Ectodermal cell (in vitro differentiated cells): ENCODE results near the gene SNRPD3.
"Not testable (repeated sequence)": the region's sequence is repeated elsewhere in the genome, so short reads cannot be mapped to it uniquely, and the experiment has no call there.

Source experiments
- H3K27ac ChIP-seq: 2 replicates; pipeline ENCODE4 v1.7.0; 2013; ENCODE audit warnings: mild to moderate bottlenecking, low read depth, low read length; ENCODE audit not compliant: insufficient read depth, poor library complexity, severe bottlenecking
- H3K27me3 ChIP-seq: 2 replicates; pipeline ENCODE4 v1.7.0; 2013; ENCODE audit warnings: mild to moderate bottlenecking, low read length; ENCODE audit not compliant: insufficient read depth, control insufficient read depth, poor library complexity, severe bottlenecking
- H3K36me3 ChIP-seq: one replicate; pipeline ENCODE4 v1.7.0; 2013; ENCODE audit warnings: low read length; ENCODE audit not compliant: control insufficient read depth, insufficient read depth
- H3K4me1 ChIP-seq: one replicate; pipeline ENCODE4 v1.7.0; 2013; ENCODE audit warnings: low read length; ENCODE audit not compliant: control insufficient read depth, insufficient read depth
- H3K4me3 ChIP-seq: 2 replicates; pipeline ENCODE4 v1.7.0; 2013; ENCODE audit warnings: low read depth, low read length, control low read depth; ENCODE audit not compliant: insufficient read depth
- H3K9me3 ChIP-seq: 2 replicates; pipeline ENCODE4 v1.7.0; 2013; ENCODE audit warnings: mild to moderate bottlenecking, low read length, moderate library complexity; ENCODE audit not compliant: control insufficient read depth
- WGBS, 2 experiments: methylation state at CpG; one replicate each; pipeline ENCODE4 v1.1.7; 2013; ENCODE audit warnings: missing lambda C conversion rate in 2 of 2; 5-methylcytosine and 5-hydroxymethylcytosine counted together

The SNRPD3 gene

DNA sequence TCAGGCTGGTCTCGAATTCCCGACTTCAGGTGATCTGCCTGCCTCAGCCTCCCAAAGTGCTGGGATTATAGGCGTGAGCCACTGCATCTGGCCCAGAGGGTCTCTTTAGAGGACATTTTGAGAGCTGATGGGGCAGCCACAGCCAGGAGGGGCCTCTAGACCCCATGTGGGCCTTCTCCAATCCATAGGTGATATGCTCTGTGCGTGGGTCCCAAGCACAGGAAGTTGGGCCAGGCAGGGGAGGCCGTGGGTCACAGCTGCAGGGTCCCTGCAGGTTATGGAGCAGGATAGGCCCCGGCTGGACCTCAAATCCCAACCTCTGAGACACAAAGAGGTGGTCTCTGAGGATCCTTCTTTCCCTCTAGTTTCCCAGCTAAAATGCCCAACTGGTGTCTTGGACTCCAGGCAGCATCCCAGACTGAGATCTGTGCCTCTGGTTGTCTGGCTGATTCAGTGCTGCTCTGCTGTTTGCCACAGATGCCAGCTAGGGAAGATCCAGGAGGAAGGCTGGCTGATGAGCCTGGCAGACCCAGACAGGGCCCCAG lies 35.6 kb downstream of the SNRPD3 start:
- Histone ChIP-seq H3K9me3 (no peaks in the 10 kb centered on the region), H3K4me3 (no peak overlapping the region), H3K27ac (no peak overlapping the region), H3K27me3 (no peaks in the 10 kb centered on the region), H3K4me1 (peaks cover 16% of the 10 kb centered on the region), H3K36me3 (no peaks in the 10 kb centered on the region)
- 89 to 92% methylated on average over 6 of the region's 6 CpGs for WGBS, 2 experiments

DNA sequence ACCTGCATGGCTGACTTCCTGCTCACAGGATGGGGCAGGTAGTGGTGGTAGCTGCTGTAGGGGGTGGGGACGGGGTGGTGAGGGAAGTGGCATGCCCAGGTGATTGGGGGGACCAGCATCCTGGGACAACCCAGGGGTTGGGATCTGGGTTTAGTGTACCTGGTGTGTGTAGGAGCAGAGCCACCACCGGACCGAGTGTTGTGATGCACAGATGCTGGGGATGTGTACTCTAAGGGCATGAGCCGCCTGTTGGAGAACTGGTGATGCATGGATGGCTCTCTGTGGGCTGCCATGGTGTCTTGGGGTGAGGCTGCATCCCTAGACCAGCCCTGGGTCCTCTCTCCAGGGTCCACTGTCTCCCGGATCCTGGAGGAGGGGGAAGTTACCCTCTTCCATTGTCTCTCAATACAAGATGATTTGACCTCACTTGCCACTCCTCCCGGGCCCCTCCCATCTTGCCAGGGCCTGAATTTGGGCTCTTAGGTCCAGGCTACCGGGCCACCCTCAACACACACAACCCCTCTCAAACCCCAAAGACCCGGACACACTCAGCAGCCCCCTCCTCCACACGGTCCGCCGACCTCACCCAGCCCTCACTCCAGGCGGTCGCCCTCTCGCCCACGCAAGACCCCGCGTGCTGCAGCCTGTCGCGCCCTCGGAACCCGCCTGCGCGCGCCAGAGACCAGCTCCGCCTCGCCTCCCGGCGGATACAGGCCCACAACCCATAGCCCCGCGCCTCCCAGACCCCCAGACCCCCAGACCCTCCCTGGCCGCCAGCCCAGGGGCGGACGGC lies 36.5 kb downstream of the SNRPD3 start:
- no peaks in the 10 kb centered on the region for H3K36me3 ChIP-seq
- H3K27me3 ChIP-seq, result no peaks in the 10 kb centered on the region
- 11 to 12% methylated on average over 33 of the region's 33 CpGs for WGBS, 2 experiments
- H3K9me3 ChIP-seq, result no peaks in the 10 kb centered on the region
- peak overlapping the region; percentile 66 for H3K4me3 ChIP-seq
- peaks cover 16% of the 10 kb centered on the region for H3K4me1 ChIP-seq
- no peak overlapping the region for H3K27ac ChIP-seq

DNA sequence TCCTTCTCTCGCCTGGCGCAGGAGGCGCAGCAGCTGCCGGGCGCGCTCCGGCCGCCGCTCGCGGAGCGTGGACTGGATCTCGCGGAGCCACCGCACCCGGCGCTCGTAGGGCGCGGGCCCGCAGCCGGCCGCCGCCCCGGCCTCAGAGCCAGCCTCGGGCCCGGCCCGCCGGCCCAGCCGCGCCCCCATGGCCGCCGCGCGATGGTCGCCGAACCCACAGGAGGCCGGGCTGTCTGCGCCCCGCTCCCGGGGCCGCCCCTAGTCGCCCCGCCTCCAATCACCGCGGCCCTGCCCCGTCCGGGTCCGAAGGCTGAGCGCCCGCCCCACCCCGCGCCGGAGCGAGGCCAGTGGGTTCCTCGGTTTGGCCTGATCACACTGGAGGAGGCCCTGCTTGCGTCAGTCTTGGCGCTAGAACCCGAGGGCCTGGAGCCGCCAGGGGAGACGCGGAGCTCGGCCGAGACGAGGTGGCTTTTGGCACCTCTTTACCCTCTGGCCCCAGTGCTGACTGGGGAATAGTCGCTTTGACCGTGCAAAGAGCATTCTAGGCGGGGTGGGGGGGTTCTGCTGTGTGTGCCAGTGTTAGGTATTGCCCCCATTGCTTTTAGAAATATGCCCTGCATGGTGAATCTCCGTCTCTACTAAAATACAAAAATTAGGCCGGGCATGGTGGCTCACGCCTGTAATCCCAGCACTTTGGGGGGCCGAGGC lies 37.2 kb downstream of the SNRPD3 start, which contains the start of gene LRRC75B:
Gene LRRC75B, minus strand, starts transcription at position 223 of the 708 bp plus-strand sequence. Its CDS starts 34 bp downstream, at position 189.
- 6% methylated on average over 72 of the region's 72 CpGs for WGBS, 2 experiments
- peak within 1 kb of the TSS; percentile 69 for H3K27ac ChIP-seq
- peak within 1 kb of the TSS; percentile 66 for H3K4me3 ChIP-seq
- H3K27me3 ChIP-seq, result no peaks in the 10 kb centered on the region
- H3K4me1 ChIP-seq, result peaks cover 16% of the 10 kb centered on the region
- no peaks in the 10 kb centered on the region for H3K9me3 ChIP-seq
- H3K36me3 ChIP-seq, result no peaks in the 10 kb centered on the region

DNA sequence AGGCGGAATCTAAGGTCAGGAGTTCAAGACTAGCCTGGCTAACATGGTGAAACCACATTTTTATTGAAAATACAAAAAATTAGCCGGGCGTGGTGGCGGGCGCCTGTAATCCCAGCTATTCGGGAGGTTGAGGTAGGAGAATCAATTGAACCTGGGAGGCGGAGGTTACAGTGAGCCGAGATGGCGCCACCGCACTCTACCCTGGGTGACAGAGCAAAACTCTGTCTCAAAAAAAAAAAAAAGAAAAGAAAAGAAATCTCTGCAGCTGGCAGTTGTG lies 37.7 kb downstream of the SNRPD3 start:
- WGBS, 2 experiments, result 95% methylated on average over 10 of the region's 10 CpGs
- peak overlapping the region; percentile 66 for H3K4me3 ChIP-seq
- H3K36me3 ChIP-seq, H3K9me3 ChIP-seq, H3K27me3 ChIP-seq, H3K27ac ChIP-seq: not testable (repeated sequence)
- peaks cover 16% of the 10 kb centered on the region for H3K4me1 ChIP-seq

DNA sequence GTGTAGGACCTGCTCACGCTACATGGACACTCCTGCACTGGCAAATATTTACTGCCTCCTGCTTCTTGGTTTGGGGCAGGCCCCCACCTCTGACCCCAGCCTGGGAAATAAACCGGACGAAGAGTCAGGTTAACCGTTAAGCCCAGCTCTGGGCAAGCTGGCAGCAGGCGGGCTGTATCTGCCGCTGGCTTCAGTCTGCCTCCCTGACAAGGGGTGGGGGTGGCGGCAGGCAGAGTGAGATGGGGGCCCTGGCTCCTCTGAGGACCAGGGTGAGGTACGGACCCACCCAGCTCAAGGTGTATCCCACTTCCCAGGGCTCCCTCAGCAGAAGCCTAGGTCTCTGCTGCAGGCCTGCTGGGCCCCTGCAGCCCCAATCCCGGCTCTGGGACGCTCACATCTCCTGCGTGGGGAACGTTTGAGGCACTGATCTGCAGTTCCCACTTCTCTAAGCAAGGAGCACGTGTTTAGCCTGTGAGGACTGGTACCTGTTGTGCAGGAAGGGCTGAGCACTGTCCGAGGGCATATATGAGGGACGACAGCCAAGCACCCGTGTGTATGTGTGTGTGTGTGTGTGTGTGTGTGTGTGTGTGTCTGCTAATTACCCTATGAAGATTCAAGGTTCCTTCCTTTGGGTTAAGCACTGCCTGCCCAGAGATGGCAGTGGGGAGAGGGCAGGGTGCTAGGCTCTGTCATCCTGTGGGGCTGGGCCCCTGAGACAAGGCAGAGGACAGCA lies 38.2 kb downstream of the SNRPD3 start:
- Histone ChIP-seq H3K36me3 (no peaks in the 10 kb centered on the region), H3K27me3 (no peaks in the 10 kb centered on the region), H3K4me1 (peaks cover 16% of the 10 kb centered on the region), H3K4me3 (no peak overlapping the region), H3K9me3 (no peaks in the 10 kb centered on the region), H3K27ac (no peak overlapping the region)
- WGBS, 2 experiments, result 82 to 86% methylated on average over 16 of the region's 16 CpGs

DNA sequence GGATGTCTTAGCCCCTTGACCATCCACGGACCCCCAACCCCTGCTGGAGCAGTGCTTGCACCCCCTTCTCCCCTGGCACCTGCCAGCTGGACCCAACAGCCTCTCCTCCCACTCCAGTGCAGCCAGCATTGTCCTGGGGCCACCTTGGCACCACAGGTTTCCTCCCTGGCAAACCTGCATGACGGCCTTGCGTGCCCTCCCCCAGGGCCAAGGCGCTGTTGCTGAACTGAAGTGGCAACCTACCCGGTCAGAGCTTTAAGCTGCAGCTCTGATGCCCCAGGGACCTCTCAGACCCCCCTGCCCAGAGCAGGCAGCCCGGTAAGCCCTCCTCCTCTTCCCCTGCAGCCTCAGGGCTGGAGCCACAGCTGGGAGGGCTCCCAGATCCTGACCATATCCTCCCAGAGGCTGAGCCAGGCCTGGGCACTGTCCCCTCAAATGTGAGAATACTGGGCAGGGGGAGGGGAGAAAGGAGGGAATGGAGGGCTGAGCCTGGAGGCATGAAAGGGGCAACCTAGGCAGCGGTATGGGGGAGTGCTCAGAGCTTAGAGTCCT lies 38.8 kb downstream of the SNRPD3 start:
- Histone ChIP-seq H3K4me1 (peaks cover 16% of the 10 kb centered on the region), H3K27ac (no peak overlapping the region), H3K9me3 (no peaks in the 10 kb centered on the region), H3K4me3 (no peak overlapping the region), H3K27me3 (no peaks in the 10 kb centered on the region), H3K36me3 (no peaks in the 10 kb centered on the region)
- 82 to 83% methylated on average over 7 of the region's 7 CpGs for WGBS, 2 experiments

DNA sequence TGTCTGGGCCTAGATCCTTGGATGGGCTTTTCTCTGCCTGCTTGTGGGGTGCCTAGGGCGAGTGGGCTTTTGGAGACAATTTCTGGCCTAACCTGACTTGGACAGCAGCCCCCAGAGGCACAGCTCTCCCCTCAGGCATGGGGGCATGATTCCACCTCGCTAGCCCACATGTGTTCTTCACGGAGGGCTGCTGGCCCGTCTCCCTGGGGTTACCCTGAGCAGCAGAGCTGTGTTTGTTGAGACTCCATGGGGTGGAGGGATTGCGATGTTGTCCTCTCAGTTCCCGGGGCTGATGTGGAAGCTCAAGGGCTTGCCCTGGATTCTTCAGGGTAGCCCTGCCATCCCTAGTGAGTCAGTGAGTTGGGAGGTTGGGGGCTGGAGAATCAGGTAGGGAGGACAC lies 39.4 kb downstream of the SNRPD3 start:
- 89 to 90% methylated on average over 6 of the region's 6 CpGs for whole genome bisulfite sequencing, 2 experiments
- Histone ChIP-seq H3K36me3 (no peaks in the 10 kb centered on the region), H3K9me3 (no peaks in the 10 kb centered on the region), H3K27ac (no peak overlapping the region), H3K4me1 (peaks cover 16% of the 10 kb centered on the region), H3K4me3 (no peak overlapping the region), H3K27me3 (no peaks in the 10 kb centered on the region)

DNA sequence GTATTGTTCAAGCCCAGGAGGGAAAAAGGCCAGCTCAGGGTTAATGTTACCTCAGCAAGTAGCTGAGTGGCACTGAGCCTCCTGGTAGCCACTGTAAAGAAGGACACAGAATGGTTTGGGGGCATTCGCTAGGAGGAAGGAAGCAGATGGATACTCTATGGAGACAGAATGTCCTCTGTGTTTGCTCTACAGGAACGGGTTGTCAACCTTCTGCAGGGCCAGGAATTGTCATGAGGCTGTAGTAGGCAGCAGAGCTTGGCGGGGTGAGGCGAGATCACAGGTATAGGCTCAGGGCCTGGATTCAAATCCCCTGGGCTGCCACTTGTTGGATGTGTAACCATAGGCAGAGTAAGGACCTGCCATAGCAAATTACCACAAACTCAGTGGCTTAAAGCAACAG lies 40.1 kb downstream of the SNRPD3 start:
- no peaks in the 10 kb centered on the region for H3K27me3 ChIP-seq
- no peaks in the 10 kb centered on the region for H3K9me3 ChIP-seq
- 94 to 95% methylated on average over 4 of the region's 4 CpGs for WGBS, 2 experiments
- peaks cover 16% of the 10 kb centered on the region for H3K4me1 ChIP-seq
- H3K36me3 ChIP-seq, result no peaks in the 10 kb centered on the region
- no peak overlapping the region for H3K4me3 ChIP-seq
- no peak overlapping the region for H3K27ac ChIP-seq

DNA sequence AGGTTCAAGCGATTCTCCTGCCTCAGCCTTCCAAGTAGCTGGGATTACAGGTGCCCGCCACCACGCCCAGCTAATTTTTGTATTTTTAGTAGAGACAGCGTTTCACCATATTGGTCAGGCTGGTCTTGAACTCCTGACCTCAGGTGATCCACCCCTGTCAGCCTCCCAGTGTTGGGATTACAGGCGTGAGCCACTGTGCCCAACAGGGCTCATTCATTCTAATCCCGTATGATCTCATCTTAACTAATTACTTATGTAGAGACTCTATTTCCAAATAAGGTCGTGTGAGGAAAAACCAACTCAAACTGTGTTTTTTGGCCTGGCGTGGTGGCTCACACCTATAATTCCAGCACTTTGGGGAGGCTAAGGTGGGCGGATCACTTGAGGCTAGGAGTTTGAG lies 41.3 kb downstream of the SNRPD3 start:
- 85 to 88% methylated on average over 9 of the region's 9 CpGs for WGBS, 2 experiments
- H3K4me1 ChIP-seq, result peaks cover 12% of the 10 kb centered on the region
- not testable (repeated sequence) for H3K27me3 ChIP-seq, H3K4me3 ChIP-seq, H3K27ac ChIP-seq, H3K9me3 ChIP-seq, H3K36me3 ChIP-seq

DNA sequence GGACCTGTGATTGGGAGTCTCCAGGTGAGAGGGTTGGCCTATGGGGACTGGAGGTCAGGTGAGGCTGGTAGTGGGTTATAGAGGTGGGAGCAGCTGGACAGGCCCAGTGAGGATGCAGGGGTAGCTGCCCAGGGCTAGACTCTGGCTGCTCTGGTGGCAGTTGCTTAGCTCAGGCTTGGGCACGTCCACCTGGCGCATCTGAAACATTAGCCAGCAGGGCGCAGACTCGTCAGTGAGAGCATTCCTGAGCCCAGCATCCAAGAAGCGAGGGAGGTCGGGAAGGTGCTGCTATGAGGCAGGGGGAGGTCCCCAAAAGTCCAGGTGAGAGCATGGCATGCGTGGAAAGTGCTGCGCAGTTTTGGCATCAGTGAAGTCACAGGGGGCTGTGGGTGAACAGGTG lies 43.7 kb downstream of the SNRPD3 start:
- WGBS, 2 experiments, result 76 to 80% methylated on average over 8 of the region's 8 CpGs
- no peaks in the 10 kb centered on the region for H3K9me3 ChIP-seq
- no peak overlapping the region for H3K4me3 ChIP-seq
- H3K27ac ChIP-seq, result no peak overlapping the region
- no peaks in the 10 kb centered on the region for H3K36me3 ChIP-seq
- peaks cover 9% of the 10 kb centered on the region for H3K4me1 ChIP-seq
- no peaks in the 10 kb centered on the region for H3K27me3 ChIP-seq
